Urothelium cell line (cell line): ENCODE data around the gene RFNG.

Source experiments
- DNase-seq: peaks from one replicate; pipeline ENCODE4 v3.0.0; 2011; ENCODE audit warnings: low spot score, mixed read lengths
- FAIRE-seq: peaks from 2 replicates; lab custom pipeline; 2011; peaks lifted over from hg19 to GRCh38; lab: Jason Lieb, UNC

Gene RFNG

DNA sequence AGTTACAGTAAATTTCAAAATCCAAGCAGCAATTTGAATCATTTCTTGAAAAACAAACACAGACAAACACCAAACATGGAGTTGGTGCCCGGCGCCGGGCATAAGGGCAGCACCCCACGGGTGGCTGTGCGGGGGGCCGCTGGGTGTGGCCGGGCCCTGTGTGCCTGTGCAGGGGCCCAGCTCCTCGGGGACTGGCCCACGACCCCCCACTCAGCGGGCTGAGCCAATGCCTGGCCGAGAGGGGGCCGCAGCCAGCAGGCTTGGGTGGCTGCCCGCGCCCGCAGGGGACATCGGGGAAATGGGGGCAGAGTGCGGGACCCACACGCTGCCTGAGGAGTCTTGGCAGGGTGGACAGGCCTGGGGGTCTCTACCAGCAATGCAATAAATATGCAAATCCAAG lies 26.8 kb upstream of the RFNG start:
- DNase-seq (no peak), FAIRE-seq (no peak)

- FAIRE-seq (no peak), DNase-seq (no peak)
Observed at GRCh38 chr17:82077617-82078358, 26.2 kb upstream of the RFNG start.

- FAIRE-seq: no peak
- no peak for DNase-seq
Observed at GRCh38 chr17:82076785-82077591, 25.4 kb upstream of the RFNG start.

DNA sequence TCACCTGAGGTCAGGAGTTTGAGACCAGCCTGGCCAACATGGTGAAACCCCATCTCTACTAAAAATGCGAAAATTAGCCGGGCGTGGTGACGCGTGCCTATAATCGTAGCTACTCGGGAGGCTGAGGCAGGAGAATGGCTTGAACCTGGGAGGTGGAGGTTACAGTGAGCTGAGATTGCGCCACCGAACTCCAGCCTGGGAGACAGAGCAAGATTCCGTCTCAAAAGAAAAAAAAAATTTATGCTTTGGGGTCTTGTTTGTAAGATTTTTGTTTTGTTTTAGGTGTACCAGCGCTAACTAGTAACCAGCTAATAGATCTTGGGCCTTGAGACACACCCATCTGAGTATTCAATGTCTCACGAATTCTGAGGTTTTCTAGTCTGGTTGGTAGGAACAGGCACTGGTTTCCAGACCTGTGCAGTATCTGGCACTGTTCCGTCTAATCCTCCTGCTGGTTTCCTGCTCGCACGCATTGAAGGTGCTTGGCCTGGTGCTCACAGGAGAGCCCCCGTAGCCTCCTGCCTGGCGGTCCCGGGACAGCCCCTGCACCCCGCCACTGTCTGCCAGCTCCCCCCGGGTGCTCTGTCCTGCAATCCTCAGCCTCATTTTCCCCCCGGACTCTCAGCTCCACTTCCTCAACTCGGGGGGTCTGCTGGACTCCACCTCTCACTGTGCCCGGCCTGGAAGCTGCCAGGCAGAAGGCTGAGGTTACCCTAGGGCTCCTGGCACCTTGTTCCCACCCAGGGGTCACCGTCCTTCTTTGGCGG lies 24.6 kb upstream of the RFNG start:
- no peak for FAIRE-seq
- DNase-seq: no peak

DNA sequence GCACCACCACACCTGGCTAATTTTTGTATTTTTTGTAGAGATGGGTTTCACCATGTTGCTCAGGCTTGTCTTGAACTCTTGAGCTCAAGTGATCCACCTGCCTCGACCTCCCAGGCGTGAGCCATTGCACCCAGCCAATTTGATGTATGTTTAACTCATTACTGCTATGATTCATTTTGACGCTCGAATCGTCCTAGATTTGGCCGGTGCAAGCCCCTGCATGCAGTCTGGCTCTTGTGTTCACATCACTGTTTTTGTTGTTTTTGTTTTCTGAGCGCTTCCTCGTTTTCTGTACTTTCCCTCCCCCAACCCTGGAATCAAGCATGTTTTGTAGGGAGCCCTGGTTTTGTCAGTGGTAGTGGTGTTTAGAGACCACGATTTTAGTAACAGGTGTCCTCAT lies 21.8 kb upstream of the RFNG start:
- DNase-seq (no peak), FAIRE-seq (no peak)

DNA sequence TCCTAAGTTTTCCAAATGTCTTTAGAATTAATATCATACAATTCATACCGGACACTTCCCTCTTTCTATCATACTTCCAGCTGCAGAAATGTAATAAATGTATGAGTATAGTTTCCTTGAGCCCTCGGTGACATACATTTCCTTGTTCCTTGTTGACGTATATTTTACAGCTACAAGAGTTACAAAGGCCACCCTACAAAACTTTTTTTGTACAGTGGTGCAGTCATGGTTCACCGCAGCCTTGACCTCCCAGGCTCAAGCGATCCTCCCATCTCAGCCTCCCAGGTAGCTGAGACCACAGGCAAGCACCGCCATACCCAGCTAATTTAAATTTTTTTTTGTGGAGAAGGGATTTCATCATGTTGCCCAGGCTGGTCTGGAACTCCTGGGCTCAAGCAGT lies 21.2 kb upstream of the RFNG start:
- no peak for FAIRE-seq
- no peak for DNase-seq

DNA sequence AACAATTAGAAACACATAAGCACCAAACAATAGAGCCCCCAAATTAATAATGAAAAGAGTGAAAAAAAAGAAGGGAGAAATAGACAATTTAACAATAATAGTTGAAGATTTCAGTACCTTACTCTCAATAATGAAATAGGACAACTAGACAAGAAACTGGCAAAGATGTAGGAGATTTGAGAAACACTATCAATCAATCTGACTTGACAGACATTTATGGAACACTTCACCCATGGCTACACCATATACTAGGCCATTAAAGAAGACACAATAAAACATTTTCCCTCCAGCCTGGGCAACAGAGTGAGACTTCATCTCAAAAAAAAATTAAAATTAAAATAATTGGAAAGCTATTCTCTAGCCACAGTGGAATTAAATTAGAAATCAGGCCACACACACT lies 19.0 kb upstream of the RFNG start:
- FAIRE-seq: no peak
- DNase-seq: no peak

DNA sequence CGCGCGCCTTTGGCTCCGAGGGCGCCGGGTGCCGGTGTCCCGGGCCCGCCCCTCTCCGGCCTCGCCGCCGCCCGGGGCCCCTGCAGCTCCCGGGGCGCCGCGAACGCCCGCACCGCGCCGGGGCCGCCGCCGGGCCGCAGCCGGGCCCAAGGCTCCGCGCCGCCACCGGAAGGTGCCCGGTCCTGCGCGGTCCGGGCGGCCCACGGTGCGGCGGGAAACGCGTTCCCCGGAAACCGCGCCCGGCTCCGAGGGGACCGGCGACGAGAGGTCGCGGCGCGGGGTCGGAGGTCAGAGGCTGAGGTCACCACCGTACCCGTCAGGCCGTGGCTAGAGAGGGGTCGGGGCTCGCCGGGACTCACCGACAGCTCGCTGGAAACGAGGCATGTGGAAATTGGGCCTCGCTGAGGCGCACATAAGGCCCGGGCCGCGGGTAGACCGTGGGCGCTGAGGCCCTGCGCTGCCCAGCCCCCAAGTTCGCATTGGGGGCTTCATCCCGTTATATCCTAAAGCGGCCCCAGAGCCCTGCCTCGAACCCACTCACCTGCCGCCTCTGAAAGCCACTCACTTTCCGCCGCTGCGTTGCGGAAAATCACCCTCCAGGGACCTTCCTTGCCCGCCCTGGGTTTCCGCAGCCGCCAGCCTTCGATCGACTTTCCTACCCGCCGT lies 14.2 kb upstream of the RFNG start, which contains the start of gene DUS1L:
Gene DUS1L (minus strand): TSS at position 167 of the 666 bp plus-strand sequence. CDS start 745 bp downstream, outside the sequence.
- DNase-seq: peak; percentile 92
- FAIRE-seq: peak; percentile 52

- DNase-seq (no peak), FAIRE-seq (no peak)
Observed at GRCh38 chr17:82065193-82065637, 13.6 kb upstream of the RFNG start.

DNA sequence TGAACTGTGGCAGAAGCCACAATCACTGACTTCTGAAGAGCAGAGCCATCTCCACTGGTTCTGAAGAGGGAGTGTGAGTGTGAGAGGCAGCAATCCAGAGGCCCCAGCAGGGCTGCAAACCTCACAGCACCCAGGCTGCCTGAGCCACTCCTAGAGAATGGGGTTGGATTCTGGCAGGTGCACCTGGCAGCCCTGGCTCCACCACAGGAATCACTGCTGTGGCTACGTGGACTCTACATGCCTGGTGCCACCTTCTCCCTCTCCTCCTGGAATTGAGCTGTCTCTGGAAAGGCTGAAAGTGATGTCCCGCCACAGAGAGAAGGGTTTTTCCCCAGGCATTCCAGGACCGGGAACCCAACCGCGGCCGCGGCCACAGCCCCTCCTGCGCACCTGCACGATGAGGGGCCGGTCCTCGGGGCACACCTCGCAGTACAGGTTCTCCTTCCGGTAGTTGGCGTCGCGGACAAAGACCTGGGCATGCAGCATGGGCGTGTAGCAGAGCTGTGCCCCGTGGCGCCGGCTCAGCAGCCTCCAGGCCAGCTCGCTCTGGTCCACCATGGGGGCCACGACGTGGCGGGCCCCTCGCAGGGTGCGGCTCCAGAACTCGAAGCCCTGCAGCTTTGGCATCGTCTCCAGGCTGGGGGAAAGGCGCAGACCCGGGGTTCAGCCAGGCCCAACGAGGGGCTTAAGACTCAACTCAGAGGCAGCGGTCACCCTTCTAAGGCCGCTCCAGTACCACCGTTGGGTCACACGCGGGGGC lies 13.0 kb upstream of the RFNG start:
- FAIRE-seq (no peak), DNase-seq (peak; percentile 39)

GRCh38 chr17:82063424-82064415 lies 12.1 kb upstream of the RFNG start:
- no peak for FAIRE-seq
- DNase-seq: no peak

- DNase-seq (no peak), FAIRE-seq (no peak)
Observed at GRCh38 chr17:82062984-82063368, 11.4 kb upstream of the RFNG start.

- FAIRE-seq (no peak), DNase-seq (no peak)
Observed at GRCh38 chr17:82062076-82062983, 10.7 kb upstream of the RFNG start.

GRCh38 chr17:82061047-82061925 lies 9.7 kb upstream of the RFNG start:
- DNase-seq (no peak), FAIRE-seq (peak; percentile 9)

GRCh38 chr17:82060614-82061013 lies 9.0 kb upstream of the RFNG start:
- DNase-seq (no peak), FAIRE-seq (no peak)

GRCh38 chr17:82060001-82060380 lies 8.4 kb upstream of the RFNG start:
- DNase-seq (no peak), FAIRE-seq (no peak)
